Right lobe of liver (tissue), 4 donors: ENCODE measurements around the gene SRC.

ENCODE experiments used
- CTCF ChIP-seq, 4 donors: fragments of 200-600 bp in 3 of 4; fragments of 450-650 bp in 1 of 4; IDR thresholded peaks; one replicate each; pipeline versions ENCODE4 v1.5.1 to v1.8.0; 2016 to 2022; ENCODE audit warnings: antibody characterized with exemption in 4 of 4, mild to moderate bottlenecking in 2 of 4
- POLR2A ChIP-seq: fragments of 450-650 bp; IDR thresholded peaks from one replicate; pipeline ENCODE4 v1.6.1; 2017; ENCODE audit warnings: antibody characterized with exemption, mild to moderate bottlenecking
- donor health status: DM: no; HTN: no; CAD: no.
- donor health status: DM: no; HTN: no; CAD: no.
- donor health status: DM: no; HTN: yes; CAD: no.

- TF ChIP-seq CTCF (IDR thresholded peaks at IDR 0.05) (no peak), POLR2A (no peak)
Observed at GRCh38 chr20:37305839-37306238, 40.1 kb upstream of the SRC start.
